PC-9 (cell line): ENCODE results near the gene HUS1. TPM values are rescaled to one million over a fixed set of nuclear protein-coding genes. Genes with fewer than 3 reads are reported as not detected.

Source experiments
- BruUV-seq: library from RNA; stranded (reverse); fragments of 400-500 nt; replicated peaks from 2 replicates; lab custom pipeline; 2021; lab: Mats Ljungman, UMichigan
- CTCF ChIA-PET: fragments of 300-600 bp; sonication (Branson Sonifier 250); formaldehyde crosslinking; loops from one replicate; lab custom pipeline; 2022; ENCODE audit warnings: antibody characterized with exemption; lab: Charles Lee
- POLR2A ChIA-PET: fragments of 300-600 bp; sonication (Branson Sonifier 250); formaldehyde crosslinking; loops from one replicate; lab custom pipeline; 2022; ENCODE audit warnings: antibody characterized with exemption; ENCODE audit not compliant: unreplicated experiment; lab: Charles Lee
- DNase-seq, 2 experiments: peaks; one replicate each; pipeline versions ENCODE4 v3.0.0 to v3.0.0-alpha.2; 2015 to 2022; ENCODE audit warnings: mixed read lengths in 1 of 2
- H2AFZ ChIP-seq: fragments of 200-600 bp; sonication (generic); 2 replicates; pipeline ENCODE4 v1.8.1; 2017; ENCODE audit warnings: antibody characterized with exemption
- H3F3A ChIP-seq: fragments of 200-600 bp; sonication (generic); 2 replicates; pipeline ENCODE4 v1.8.1; 2017; ENCODE audit warnings: antibody characterized with exemption, mild to moderate bottlenecking, low read depth; ENCODE audit not compliant: insufficient read depth
- H3K27ac ChIP-seq: fragments of 200-600 bp; sonication (generic); 2 replicates; pipeline ENCODE4 v1.6.1; 2016; ENCODE audit warnings: mixed run types
- H3K27me3 ChIP-seq: fragments of 200-600 bp; sonication (generic); 2 replicates; pipeline ENCODE4 v1.6.1; 2016; ENCODE audit warnings: low read depth, mixed run types; ENCODE audit not compliant: insufficient read depth
- H3K36me3 ChIP-seq: fragments of 200-600 bp; sonication (generic); 2 replicates; pipeline ENCODE4 v1.6.1; 2016; ENCODE audit warnings: low read depth, mixed run types
- H3K4me1 ChIP-seq: fragments of 200-600 bp; sonication (generic); replicated peaks from 2 replicates; pipeline ENCODE4 v1.6.1; 2016; ENCODE audit warnings: mixed run types; ENCODE audit not compliant: insufficient read depth
- H3K4me2 ChIP-seq: fragments of 200-600 bp; sonication (generic); 2 replicates; pipeline ENCODE4 v1.6.1; 2017; ENCODE audit warnings: mixed run types
- H3K4me3 ChIP-seq: fragments of 200-600 bp; sonication (generic); 2 replicates; pipeline ENCODE4 v1.6.1; 2016; ENCODE audit warnings: mixed run types
- H3K79me2 ChIP-seq: fragments of 200-600 bp; sonication (generic); 2 replicates; pipeline ENCODE4 v1.6.1; 2017; ENCODE audit warnings: low read depth, mixed run types
- H3K9me2 ChIP-seq: fragments of 200-600 bp; sonication (generic); 2 replicates; pipeline ENCODE4 v1.8.1; 2017; ENCODE audit warnings: mild to moderate bottlenecking; ENCODE audit not compliant: insufficient read depth
- H3K9me3 ChIP-seq: fragments of 200-600 bp; sonication (generic); 2 replicates; pipeline ENCODE4 v1.8.1; 2016; ENCODE audit warnings: low read depth; ENCODE audit not compliant: insufficient read depth
- H4K20me1 ChIP-seq: fragments of 200-600 bp; sonication (generic); 2 replicates; pipeline ENCODE4 v1.8.1; 2017; ENCODE audit not compliant: insufficient read depth
- EZH2 ChIP-seq: fragments of 200-600 bp; sonication (generic); IDR thresholded peaks from 2 replicates; pipeline ENCODE4 v1.8.0; 2017; ENCODE audit warnings: antibody characterized with exemption, low read depth
- intact Hi-C: fragments of 100-400 bp; cut with micrococcal nuclease; formaldehyde crosslinking; loops from one replicate; pipeline ENCODE4 v1.10.0; 2022; ENCODE audit not compliant: unreplicated experiment
- total RNA-seq: library from RNA; stranded (reverse); gene quantifications from 2 replicates; pipeline ENCODE4 v1.2.3, GENCODE V29; 2021
- TF ChIP-seq, protein P1 (sequence below): fragments of 200-600 bp; sonication (generic); conservative IDR thresholded peaks from 2 replicates; pipeline ENCODE4 v1.6.1; 2017; ENCODE audit warnings: mixed run types, antibody characterized with exemption, mild to moderate bottlenecking, moderate library complexity

The HUS1 gene
- total RNA-seq, 1 experiment from 2014 or later, result 43.5 TPM

DNA sequence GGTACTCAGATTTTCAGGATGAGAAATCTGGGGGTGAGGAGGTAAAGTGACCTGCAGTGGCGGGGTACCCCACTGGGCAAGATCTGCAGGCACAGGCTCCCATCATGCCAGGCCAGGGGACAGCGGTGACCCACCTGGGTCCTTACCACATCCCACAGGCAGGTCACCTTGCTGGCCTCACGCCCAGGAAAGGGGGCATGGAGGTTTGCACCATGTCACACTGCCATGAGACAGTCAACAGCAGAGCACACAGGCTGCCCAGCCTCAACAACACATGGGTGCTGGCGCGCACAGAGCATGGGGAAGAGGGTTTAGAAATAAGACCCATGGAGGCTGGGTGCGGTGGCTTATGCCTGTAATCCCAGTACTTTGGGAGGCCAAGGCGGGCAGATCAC, 32.1 kb downstream of the HUS1 start:
- Histone ChIP-seq H4K20me1 (no peaks in the 10 kb centered on the region), H3K79me2 (no peaks in the 10 kb centered on the region), H3K4me3 (no peak overlapping the region), H3K36me3 (no peaks in the 10 kb centered on the region), H3K4me1 (peaks cover 27% of the 10 kb centered on the region), H3F3A (peaks cover 20% of the 10 kb centered on the region), H3K9me3 (no peaks in the 10 kb centered on the region), H3K4me2 (no peak overlapping the region), H2AFZ (no peak overlapping the region), H3K27me3 (no peaks in the 10 kb centered on the region), H3K27ac (no peak overlapping the region), H3K9me2 (no peaks in the 10 kb centered on the region)
- intact Hi-C loops, result loop anchor here (5.0 to 10.0 kb wide), 3 partner anchors 123 to 930 kb away; no protein-coding TSS in a partner anchor
- CTCF ChIA-PET, result no interaction called here
- POLR2A ChIA-PET, result no interaction called here
- TF ChIP-seq, protein P1, sequence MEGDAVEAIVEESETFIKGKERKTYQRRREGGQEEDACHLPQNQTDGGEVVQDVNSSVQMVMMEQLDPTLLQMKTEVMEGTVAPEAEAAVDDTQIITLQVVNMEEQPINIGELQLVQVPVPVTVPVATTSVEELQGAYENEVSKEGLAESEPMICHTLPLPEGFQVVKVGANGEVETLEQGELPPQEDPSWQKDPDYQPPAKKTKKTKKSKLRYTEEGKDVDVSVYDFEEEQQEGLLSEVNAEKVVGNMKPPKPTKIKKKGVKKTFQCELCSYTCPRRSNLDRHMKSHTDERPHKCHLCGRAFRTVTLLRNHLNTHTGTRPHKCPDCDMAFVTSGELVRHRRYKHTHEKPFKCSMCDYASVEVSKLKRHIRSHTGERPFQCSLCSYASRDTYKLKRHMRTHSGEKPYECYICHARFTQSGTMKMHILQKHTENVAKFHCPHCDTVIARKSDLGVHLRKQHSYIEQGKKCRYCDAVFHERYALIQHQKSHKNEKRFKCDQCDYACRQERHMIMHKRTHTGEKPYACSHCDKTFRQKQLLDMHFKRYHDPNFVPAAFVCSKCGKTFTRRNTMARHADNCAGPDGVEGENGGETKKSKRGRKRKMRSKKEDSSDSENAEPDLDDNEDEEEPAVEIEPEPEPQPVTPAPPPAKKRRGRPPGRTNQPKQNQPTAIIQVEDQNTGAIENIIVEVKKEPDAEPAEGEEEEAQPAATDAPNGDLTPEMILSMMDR, result no peak
- no peak for TF ChIP-seq EZH2
- no peak for DNase-seq
- no TSS peak for BruUV-seq

DNA sequence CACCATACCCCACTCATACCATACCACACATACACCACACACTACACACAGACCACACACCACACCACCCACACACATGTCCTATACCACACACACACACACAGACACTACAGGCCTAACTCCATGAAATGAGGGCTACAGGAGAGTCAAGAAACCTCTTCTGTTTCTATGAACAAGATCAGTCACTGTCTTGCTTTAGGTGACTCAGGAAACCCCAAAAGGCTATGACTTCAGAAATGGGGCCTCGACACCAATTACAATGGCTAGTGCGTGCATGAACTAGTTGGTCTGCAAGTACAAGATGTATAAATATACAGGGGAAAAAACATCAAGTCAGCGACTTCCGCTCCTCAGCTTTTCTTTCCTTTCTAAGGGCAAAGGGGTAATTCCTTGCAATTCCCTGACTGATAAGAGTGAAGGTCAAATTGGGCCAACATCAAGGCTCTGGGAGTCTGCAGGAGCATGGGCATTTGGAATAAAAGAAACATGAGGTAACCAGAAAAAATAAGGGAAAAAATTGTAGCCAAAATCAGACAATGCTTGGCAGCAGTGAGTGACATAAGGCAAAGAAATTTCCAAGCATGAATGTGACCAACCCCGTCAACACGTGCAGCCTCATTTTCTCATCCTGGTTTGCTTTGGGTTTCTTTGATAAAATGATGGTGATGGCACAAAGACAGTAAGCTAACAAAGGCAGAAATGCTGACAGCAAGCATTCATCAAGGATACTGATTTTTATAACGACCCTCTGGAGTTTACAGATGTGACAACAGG, 32.6 kb downstream of the HUS1 start:
- no peak overlapping the region for H2AFZ ChIP-seq
- no peaks in the 10 kb centered on the region for H3K36me3 ChIP-seq
- no peak overlapping the region for H3K4me3 ChIP-seq
- no peak overlapping the region for H3K27ac ChIP-seq
- peaks cover 19% of the 10 kb centered on the region for H3F3A ChIP-seq
- H3K9me2 ChIP-seq, result no peaks in the 10 kb centered on the region
- intact Hi-C loops, result loop anchor here (5.0 to 10.0 kb wide), 3 partner anchors 122 to 931 kb away; no protein-coding TSS in a partner anchor
- CTCF ChIA-PET, result no interaction called here
- no peaks in the 10 kb centered on the region for H4K20me1 ChIP-seq
- no peaks in the 10 kb centered on the region for H3K79me2 ChIP-seq
- H3K9me3 ChIP-seq, result no peaks in the 10 kb centered on the region
- POLR2A ChIA-PET, result no interaction called here
- BruUV-seq, result no TSS peak
- H3K4me2 ChIP-seq, result no peak overlapping the region
- H3K4me1 ChIP-seq, result peaks cover 29% of the 10 kb centered on the region
- H3K27me3 ChIP-seq, result no peaks in the 10 kb centered on the region
- no peak for TF ChIP-seq EZH2
- TF ChIP-seq, protein P1, result no peak
- DNase-seq, result no peak

DNA sequence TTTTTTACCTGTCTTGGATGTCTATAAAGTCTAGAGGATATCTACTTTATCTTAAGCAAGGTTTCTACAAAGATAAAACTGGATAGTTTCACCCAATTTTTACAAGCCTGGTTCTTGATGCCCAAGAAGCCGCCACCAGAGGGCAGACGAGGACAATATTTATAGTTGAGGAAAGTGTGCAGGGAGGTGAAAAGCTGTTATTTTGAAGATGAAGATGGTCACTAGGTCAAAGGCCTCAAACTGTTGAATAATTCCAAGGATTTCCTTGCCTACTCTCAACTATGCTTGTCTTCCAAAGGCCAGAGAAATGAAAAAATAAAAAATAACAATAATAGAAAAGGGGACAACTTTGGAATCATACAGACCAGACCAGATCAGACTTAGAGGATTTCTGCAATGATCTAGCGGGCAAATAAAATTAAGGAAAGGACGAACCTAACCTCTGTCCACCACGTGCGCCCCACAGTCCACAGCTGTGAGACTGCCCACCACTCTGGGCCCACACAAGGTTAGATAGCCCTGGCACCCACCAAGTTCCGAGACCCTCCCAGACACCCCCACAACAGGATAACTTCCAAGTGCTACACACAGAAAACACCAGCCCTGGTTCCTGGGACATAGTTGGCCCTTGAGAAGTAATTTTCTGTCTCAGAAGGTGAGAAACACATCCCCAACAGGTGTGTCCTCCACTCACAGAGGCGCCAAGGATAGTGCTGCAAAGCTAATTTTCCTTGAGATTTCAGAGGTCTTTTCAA, 34.0 kb downstream of the HUS1 start:
- intact Hi-C loops, result loop anchor here (1.0 to 10.0 kb wide), 5 partner anchors 121 to 932 kb away; no protein-coding TSS in a partner anchor
- no peak overlapping the region for H3K4me3 ChIP-seq
- H2AFZ ChIP-seq, result no peak overlapping the region
- no peak overlapping the region for H3K4me2 ChIP-seq
- no TSS peak for BruUV-seq
- H3K27ac ChIP-seq, result no peak overlapping the region
- no peaks in the 10 kb centered on the region for H3K9me2 ChIP-seq
- H3K9me3 ChIP-seq, result no peaks in the 10 kb centered on the region
- CTCF ChIA-PET, result interaction anchor here (0.5 to 2.1 kb wide), 8 partner anchors 16 to 692 kb away, joined by 3 to 15 read pairs (median 4); no protein-coding TSS in a partner anchor
- peaks cover 13% of the 10 kb centered on the region; the same call in 1 of the 2 replicates for H3F3A ChIP-seq
- H3K36me3 ChIP-seq, result no peaks in the 10 kb centered on the region
- POLR2A ChIA-PET, result interaction anchor here (0.7 kb wide), 1 partner anchor 193 kb away, joined by 3 read pairs; no protein-coding TSS in a partner anchor
- peak; percentile 58 to 66 for DNase-seq
- TF ChIP-seq, protein P1, result peak; percentile 99
- TF ChIP-seq EZH2, result no peak
- H3K4me1 ChIP-seq, result peaks cover 29% of the 10 kb centered on the region
- H4K20me1 ChIP-seq, result no peaks in the 10 kb centered on the region
- H3K27me3 ChIP-seq, result no peaks in the 10 kb centered on the region
- no peaks in the 10 kb centered on the region for H3K79me2 ChIP-seq
